Measurements from ENCODE around the gene CLCA1. TPM values are rescaled to one million over a fixed set of nuclear protein-coding genes. Genes with fewer than 3 reads are reported as not detected.

Gene CLCA1
- total RNA-seq, 1 experiment from 2014 or later = not detected

DNA sequence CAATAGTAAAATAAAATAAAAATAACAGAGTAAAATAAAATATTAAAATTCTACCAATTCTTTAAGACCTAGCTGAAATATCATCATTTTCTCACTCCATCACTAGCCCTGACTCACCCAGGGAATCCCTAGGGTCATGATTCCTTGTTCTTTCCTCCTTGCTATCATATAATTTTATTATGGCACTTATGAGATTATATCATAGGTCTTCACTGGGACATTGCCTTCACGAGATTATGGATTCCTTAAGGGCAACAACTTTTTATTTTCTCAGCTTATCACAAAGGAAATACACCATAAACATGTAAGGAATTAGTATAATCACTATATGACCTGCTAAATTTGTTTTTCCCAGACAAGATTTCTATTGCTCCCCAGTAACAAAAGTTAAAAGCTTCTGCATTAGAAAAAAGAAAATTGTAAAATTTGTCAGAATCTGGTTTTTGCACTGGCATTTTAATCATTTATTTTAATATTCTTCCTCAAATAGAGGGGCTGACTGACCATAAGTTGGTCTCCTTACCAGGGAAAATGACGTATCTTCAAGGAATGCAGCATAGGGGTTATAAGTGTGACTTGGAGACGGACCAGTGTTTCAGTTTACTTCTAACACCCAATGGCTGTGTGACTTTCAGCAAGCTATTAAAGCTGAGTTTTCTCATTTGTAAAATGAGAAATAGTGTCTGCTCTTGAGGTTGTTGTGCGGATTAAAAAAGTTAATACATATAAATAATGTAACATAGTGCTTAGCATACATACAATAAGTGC is 69.4 kb downstream of the CLCA1 start:
- Histone ChIP-seq H4K20me1 (ENCODE audit: control insufficient read depth, insufficient read depth, insufficient read length) (no peaks in the 10 kb centered on the region), H2BK20ac (ENCODE audit: low read depth, low read length, poor library complexity, severe bottlenecking) (no peak overlapping the region), H3K14ac (ENCODE audit: insufficient read depth, low read length) (no peak overlapping the region), H3K79me1 (ENCODE audit: insufficient read depth, low read depth, low read length, poor library complexity, severe bottlenecking) (no peaks in the 10 kb centered on the region), H2AFZ (ENCODE audit: low read length) (no peak overlapping the region), H3K18ac (ENCODE audit: insufficient read length, low read depth, low read length) (no peak overlapping the region), H3K23me2 (ENCODE audit: insufficient read length, low read depth, low read length, poor library complexity, severe bottlenecking) (no peaks in the 10 kb centered on the region), H2AK5ac (ENCODE audit: insufficient read length, low read length) (no peak overlapping the region), H4K91ac (ENCODE audit: insufficient read length, low read depth, low read length) (no peak overlapping the region), H3T11ph (ENCODE audit: low read length) (no peak overlapping the region), H2BK5ac (ENCODE audit: insufficient read length, low read length) (no peak overlapping the region), H4K8ac (replicated peaks; ENCODE audit: insufficient read length, low read depth, low read length) (no peak overlapping the region), H2BK15ac (ENCODE audit: low read depth, low read length) (no peak overlapping the region), H3K79me2 (ENCODE audit: insufficient read depth, low read length) (no peaks in the 10 kb centered on the region), H2BK120ac (ENCODE audit: low read depth, low read length, poor library complexity, severe bottlenecking) (no peak overlapping the region), H3K4me1 (ENCODE audit: insufficient read depth, low read length) (no peaks in the 10 kb centered on the region), H4K5ac (ENCODE audit: insufficient read length, low read depth, low read length) (no peak overlapping the region), H2BK12ac (ENCODE audit: insufficient read length, low read depth, low read length) (no peak overlapping the region), H3K23ac (ENCODE audit: insufficient read length, low read depth, low read length) (no peak overlapping the region), H3K4ac (ENCODE audit: low read depth, low read length) (no peak overlapping the region), H3K56ac (ENCODE audit: insufficient read length, low read depth, low read length) (no peak overlapping the region), H3K27me3 (ENCODE audit: insufficient read depth, low read length) (no peaks in the 10 kb centered on the region), H3K9me3 (ENCODE audit: control insufficient read depth, low read depth, low read length) (no peaks in the 10 kb centered on the region), H3K4me2 (ENCODE audit: insufficient read depth, insufficient read length, low read length) (no peak overlapping the region), H3K9ac (ENCODE audit: extremely low read depth, insufficient read length, low read length) (no peak overlapping the region), H3K27ac (ENCODE audit: insufficient read length, low read depth, low read length) (no peak overlapping the region)
- no peak overlapping the region for H3K4me3 Mint-ChIP-seq
- H3K27me3 Mint-ChIP-seq (ENCODE audit: low read depth) = no peaks in the 10 kb centered on the region
- no peak overlapping the region for H3K27ac Mint-ChIP-seq
- H3K4me1 Mint-ChIP-seq = peaks cover under 1% of the 10 kb centered on the region in 2 experiments; a peak in 3 of 4 replicates
- DNase-seq = no peak
- TF ChIP-seq, protein P1, sequence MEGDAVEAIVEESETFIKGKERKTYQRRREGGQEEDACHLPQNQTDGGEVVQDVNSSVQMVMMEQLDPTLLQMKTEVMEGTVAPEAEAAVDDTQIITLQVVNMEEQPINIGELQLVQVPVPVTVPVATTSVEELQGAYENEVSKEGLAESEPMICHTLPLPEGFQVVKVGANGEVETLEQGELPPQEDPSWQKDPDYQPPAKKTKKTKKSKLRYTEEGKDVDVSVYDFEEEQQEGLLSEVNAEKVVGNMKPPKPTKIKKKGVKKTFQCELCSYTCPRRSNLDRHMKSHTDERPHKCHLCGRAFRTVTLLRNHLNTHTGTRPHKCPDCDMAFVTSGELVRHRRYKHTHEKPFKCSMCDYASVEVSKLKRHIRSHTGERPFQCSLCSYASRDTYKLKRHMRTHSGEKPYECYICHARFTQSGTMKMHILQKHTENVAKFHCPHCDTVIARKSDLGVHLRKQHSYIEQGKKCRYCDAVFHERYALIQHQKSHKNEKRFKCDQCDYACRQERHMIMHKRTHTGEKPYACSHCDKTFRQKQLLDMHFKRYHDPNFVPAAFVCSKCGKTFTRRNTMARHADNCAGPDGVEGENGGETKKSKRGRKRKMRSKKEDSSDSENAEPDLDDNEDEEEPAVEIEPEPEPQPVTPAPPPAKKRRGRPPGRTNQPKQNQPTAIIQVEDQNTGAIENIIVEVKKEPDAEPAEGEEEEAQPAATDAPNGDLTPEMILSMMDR (conservative IDR thresholded peaks at IDR 0.05) = no peak
- no peaks in the 10 kb centered on the region for H3K36me3 Mint-ChIP-seq (ENCODE audit: insufficient read depth in 1 of 3, low read depth in 3 of 3)
- no CpG with 5 or more reads among the region's 4 CpGs for WGBS (ENCODE audit: extremely low coverage, insufficient read length, low lambda C conversion rate)
- no peaks in the 10 kb centered on the region for H3K9me3 Mint-ChIP-seq

Data from H9 (cell line).